GM19397 (cell line): ENCODE measurements around the gene JADE2.
"Not testable (repeated sequence)": the region's sequence is repeated elsewhere in the genome, so short reads cannot be mapped to it uniquely, and the experiment has no call there.

Source experiments
- ATAC-seq: cut with Tn5 transposase; IDR thresholded peaks from one replicate; pipeline ENCODE4 v1.9.1; 2021; ENCODE audit warnings: mild to moderate bottlenecking, moderate library complexity; ENCODE audit not compliant: unreplicated experiment

Gene JADE2

DNA sequence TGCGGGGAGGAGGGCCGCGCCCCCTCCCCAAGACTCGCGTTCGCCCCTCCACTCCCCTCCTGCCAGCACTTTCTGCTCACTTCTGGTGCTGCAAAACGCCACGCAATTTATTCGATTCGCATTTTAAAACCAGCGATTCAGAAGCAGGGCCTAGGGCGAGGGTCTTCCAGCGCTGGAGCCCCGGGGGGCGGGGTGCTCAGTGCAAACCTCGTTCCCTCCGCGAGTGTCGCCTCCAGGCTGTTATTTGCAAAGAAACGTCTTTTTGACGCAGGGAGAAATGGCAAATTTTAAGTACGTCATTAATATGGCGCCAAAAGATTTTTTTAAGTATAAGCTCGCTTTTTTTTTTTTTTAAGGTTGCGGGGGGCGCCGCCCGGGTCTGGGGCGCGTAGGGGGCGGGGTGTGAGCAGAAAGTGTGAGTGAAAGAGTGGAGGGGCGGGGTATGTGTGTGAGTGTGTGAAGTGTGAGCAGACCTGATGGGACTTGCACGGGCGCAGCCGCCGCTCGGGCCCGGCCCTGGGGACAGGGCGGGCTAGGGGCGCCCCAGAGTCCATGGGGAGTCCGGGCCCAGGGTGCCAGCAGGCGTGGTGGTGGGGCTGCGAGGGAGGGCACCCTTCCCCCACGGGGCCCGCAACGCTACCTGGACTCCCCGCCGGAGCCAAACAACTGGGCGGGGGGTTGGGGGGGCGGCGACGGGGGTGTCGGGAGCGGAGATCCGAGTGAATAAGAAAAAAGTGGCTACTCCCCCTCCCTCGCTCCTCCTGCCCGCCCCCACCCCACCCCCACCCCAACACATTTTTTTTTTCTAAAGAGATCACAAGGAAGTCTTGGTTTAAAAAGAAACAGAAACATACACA lies at the start of gene JADE2:
Gene JADE2 (plus strand): TSS at position 845 of the 857 bp plus-strand sequence. CDS start 10,188 bp downstream, outside the sequence.
- peak; percentile 28 for ATAC-seq

DNA sequence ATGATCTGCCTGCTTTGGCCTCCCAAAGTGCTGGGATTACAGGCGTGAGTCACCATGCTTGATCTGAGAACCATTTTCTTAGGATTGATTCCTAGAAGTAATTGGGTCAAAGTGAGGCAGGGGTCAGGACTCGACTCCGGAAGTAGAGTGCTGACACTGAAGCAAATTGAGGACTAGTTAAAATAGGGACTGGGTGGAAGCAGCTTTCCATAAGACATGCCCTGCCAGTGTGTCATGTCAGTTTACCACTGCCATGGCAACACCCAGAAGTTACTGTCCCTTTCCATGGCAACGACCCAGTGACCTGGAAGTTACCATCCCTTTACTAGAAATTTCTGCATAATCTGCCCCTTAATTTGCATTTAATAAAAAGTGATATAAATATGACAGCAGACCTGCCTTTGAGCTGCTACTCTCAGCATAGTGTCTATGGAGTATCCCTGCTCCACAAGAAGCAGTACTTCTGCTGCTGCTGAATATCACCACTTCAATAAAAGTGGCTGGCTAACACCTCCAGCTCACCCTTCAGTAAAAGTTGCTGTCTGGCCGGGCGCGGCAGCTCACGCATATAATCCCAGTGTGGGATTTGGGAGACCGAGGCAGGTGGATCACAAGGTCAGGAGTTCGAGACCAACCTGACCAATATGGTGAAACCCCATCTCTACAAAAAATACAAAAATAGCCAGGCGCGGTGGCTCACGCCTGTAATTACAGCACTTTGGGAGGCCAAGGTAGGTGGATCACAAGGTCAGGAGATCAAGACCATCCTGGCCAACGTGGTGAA lies 47.8 kb upstream of the JADE2 start:
- no peak for ATAC-seq

DNA sequence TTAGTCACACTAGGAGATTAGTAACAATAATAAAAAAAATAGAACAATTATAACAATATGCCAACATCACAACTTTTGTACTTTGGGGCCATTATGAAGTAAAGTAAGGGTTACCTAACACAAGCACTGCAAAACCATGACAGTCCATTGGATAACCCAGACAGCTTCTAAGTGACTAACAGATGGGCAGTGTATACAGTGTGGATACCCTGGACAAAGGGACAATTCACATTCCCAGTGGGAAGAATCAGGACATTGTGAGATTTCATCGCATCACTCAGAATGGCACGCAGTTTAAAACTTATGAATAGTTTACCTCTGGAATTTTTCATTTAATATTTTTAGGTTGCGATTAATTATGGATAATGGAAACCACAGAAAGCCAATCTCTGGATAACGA lies 45.6 kb upstream of the JADE2 start:
- no peak for ATAC-seq

DNA sequence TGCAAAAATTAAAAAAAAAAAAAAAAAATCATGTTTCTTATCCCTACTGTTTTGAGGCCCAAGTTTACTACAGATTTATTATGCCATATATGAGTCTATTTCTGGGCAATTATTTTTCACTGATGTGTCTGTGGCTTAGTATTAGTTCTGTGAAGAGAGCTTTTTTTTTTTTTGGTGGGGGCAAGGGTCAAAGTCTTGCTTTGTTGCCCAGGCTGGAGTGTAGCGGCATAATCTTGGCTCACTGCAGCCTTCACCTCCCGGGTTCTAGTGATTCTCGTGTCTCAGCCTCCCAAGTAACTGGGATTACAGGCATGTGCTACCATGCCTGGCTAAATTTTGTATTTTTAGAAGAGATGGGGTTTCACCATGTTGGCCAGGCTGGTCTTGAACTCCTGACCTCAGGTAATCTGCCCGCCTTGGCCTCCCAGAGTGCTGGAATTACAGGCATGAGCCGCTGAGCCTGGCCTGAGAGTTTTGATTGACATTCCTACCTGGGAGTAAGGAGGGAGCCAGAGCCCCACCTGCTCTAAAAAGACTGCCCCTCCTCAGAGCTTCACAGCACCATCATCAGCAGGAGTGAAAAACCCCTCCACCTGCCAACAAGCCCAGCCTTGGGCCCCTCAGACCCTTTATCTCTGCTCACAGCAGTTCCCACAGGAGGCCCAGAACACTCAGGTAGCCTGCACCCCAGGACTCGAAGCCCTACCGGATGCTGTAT lies 36.1 kb upstream of the JADE2 start:
- ATAC-seq: no peak

- no peak for ATAC-seq
Measured at GRCh38 chr5:134490255-134490924, 35.1 kb upstream of the JADE2 start.

DNA sequence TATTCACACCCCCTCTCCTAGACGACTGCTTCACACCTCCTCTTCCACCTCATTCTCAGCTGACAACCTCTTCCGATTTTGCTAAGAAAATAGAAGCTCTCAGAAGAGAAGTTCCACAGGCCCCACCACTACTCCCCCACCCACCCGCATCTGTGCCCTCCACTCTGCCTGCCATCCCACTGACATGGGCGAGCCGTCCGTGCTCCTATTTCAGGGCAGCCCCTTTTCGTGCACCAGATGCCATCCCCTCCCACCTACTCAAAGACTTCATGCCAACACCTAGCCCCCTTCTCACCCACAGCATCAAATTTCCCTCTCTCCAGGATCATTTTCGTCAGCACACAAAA lies 34.6 kb upstream of the JADE2 start:
- no peak for ATAC-seq

DNA sequence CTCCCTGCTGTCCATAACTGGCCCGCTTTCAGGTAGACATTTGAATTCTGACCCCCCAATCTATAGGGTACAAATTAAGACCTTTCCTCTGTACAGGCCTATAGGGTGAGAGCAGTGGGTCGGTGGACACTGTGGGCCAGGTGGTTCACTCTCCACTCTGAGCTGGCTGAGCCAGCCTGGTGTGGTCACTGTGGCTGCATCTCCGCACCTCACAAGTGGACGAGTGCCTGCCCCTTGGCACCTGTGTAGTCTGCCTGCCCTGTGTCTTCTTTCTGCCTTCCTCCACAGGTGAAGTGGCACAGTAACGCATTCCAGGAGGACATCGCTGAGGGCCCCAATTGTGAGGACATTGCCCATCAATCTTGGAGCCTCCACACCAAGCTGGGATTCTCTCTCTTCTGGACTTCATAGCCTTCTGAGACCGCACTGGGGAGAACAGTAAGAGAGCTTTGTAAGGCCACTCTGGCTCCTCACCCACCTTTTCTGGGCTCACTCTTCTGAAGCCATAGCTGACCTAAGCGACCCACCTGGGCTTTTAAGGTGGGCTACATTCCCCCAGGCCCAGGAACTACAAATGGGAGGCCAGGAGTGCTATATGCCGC lies 33.5 kb upstream of the JADE2 start:
- ATAC-seq: no peak

- ATAC-seq: no peak
Measured at GRCh38 chr5:134492568-134492967, 32.9 kb upstream of the JADE2 start.

DNA sequence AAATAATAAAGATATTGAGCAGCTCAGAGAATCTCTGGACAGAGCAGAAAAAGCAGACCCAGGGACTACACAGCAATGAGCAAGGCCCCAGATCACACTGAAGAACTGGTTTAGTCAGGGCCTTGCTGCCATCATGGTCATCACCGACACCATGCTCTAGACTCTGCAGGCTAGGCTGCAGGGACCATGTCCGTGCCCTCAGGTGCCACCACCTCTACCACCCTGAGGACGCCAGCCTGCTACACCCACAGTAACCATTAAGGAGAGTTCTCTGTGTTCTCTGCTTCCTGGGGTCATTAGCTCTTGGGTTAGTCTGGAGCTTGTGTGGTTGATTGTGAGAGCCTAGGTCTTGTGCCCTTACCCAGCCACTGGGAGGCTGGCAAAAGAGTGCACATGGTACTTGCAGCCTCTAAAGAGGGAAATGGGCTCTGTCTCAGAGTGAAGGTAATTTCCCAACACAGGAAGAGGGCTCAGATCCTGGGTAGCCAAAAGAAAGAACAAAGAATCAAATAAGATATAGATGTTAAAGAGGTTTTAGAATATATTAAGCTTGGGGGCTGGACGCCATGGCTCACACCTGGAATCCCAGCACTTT lies 31.9 kb upstream of the JADE2 start:
- no peak for ATAC-seq

DNA sequence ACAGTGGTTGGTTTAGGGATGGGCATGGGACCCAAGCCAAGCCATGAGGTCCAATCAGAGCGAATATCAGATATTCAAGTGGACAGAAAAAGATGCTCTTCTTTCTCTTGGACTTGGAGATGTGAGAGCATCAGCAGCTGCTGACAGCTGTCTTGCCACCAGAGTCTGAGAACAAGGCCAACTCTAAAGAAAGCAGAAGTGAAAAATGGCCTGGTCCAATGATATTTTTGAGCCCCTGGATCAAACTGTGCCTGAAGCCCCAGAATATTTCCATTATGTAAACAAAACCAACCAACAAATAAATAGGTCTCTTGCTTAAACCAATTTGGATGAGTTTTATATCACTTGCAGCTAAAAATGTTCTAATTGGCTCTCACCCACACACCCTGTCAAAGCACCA lies 30.7 kb upstream of the JADE2 start:
- ATAC-seq: no peak

DNA sequence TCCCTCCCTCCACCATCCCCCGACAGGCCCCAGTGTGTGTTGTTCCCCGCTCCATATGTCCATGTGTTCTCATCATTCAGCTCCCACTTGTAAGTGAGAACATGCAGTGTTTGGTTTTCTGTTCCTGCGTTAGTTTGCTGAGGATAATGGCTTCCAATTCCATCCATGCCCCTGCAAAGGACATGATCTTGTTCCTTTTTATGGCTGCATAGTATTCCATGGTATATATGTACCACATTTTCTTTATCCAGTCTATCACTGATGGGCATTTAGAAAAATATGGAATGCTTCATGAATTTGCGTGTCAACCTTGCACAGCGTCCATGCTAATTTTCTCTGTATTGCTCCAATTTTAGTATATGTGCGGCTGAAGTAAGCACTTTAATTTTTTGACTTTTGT lies 25.6 kb upstream of the JADE2 start:
- not testable (repeated sequence) for ATAC-seq

DNA sequence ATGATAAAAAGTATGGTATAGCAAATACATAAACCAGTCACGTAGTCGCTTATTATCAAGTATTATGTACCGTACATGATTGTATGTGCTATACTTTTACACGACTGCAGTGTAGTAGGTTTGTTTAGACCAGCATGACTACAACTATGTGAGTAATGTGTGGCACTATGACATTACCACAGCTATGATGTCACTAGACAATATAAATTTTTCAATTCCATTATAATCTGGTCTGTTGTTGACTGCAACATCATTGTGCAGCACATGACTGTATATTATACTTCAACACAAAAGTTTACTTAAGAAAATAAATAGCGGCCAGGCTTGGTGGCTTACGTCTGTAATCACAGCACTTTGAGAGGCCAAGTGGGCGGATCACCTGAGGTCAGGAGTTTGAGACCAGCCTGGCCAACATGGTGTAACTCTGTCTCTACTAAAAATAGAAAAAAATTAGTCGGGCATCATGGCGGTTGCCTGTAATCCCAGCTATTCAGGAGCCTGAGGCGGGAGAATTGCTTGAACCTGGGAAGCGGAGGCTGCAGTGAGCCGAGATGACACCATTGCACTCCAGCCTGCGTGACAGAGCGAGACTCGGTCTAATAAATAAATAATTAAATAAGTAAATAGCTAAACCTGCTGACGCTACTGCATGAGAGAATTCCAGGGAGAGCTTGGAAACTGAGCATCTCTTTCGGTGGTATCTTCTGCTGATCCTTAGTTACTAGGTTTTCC lies 24.6 kb upstream of the JADE2 start:
- no peak for ATAC-seq

- ATAC-seq: no peak
Measured at GRCh38 chr5:134502259-134502658, 23.2 kb upstream of the JADE2 start.

GRCh38 chr5:134503088-134503936 lies 22.2 kb upstream of the JADE2 start:
- ATAC-seq: peak; percentile 68

DNA sequence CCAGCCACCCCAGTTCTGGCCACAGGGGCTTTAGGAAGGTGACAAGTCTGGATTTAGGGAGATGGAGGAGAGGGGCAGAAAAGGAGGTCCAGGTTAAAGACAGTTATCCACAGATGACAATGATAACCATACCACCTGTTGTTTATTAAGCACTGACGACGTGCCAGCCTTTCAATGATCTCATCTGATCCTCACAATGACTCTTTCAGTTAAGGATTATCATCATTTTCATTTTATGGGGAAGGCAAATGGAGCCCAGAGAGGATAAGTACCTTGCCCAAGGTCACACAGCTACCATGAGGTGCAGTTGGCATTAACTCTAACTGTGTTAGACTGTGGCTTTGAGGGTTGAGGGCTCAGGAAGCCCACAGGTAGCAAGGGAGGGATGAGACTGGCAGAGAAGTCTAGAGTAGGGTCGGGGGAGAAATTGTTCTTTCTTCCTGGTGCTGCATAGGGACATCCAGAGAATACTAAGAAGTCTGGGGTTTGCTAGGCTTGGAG lies 21.5 kb upstream of the JADE2 start:
- no peak for ATAC-seq

DNA sequence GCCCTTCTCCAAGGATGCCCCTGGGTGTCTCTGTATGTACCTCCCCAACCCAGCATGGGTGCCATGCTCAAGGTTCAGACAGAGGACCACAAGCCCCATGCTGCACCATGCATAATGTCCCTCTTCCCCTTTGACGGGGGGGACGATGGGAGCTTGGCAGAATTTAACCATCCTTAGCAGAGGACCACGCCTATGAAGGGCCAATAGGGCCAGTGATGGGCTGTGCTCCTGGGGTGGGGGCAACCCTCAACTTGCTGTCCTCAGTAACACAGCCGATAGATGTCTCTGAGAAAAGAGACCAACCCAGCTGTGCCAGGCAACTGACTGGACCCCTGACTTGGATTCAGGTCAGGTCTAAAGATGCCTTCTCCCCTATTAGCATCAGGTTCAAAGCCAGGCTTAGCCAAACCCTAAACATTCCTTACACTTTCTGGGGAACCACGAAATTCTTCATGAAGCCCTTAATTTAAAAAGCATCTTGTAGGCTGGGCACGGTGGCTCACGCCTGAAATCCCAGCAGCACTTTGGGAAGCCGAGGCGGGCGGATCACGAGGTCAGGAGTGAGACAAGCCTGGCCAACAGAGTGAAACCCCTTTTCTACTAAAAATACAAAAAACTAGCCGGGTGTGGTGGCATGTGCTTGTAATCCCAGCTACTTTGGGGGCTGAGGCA lies 20.7 kb upstream of the JADE2 start:
- no peak for ATAC-seq

GRCh38 chr5:134506054-134507039 lies 19.1 kb upstream of the JADE2 start:
- ATAC-seq: no peak
